GM12872 (cell line): ENCODE results near the gene WEE1.

Experiments used
- CTCF ChIP-seq: IDR thresholded peaks from 3 replicates; pipeline ENCODE4 v1.5.1; 2011; ENCODE audit warnings: low read depth, mild to moderate bottlenecking, low read length, moderate library complexity; ENCODE audit not compliant: insufficient read depth

The WEE1 gene

DNA sequence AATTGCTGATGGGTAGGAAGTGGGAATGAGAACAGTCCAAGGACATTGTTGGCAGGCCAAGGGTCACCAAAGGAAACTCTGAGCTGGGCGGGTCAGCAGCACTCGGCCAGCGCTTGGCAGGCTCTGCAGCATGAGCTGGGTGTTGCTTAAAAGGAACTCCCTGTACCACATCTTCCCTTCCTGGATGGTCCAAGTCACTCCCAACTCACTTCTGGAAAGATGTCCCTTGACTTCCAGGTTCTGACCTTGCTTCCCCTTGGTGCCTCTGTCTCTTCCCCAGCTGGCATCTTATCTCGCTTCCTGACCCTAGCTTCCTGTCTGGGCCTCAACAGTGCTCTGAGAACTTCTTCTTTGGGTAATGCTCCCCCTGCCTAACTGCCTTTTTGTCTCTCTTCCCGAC, 65.6 kb downstream of the WEE1 start:
- no peak for TF ChIP-seq CTCF
